ENCODE measurements around the gene ANKRD50.

Gene ANKRD50, protein sequence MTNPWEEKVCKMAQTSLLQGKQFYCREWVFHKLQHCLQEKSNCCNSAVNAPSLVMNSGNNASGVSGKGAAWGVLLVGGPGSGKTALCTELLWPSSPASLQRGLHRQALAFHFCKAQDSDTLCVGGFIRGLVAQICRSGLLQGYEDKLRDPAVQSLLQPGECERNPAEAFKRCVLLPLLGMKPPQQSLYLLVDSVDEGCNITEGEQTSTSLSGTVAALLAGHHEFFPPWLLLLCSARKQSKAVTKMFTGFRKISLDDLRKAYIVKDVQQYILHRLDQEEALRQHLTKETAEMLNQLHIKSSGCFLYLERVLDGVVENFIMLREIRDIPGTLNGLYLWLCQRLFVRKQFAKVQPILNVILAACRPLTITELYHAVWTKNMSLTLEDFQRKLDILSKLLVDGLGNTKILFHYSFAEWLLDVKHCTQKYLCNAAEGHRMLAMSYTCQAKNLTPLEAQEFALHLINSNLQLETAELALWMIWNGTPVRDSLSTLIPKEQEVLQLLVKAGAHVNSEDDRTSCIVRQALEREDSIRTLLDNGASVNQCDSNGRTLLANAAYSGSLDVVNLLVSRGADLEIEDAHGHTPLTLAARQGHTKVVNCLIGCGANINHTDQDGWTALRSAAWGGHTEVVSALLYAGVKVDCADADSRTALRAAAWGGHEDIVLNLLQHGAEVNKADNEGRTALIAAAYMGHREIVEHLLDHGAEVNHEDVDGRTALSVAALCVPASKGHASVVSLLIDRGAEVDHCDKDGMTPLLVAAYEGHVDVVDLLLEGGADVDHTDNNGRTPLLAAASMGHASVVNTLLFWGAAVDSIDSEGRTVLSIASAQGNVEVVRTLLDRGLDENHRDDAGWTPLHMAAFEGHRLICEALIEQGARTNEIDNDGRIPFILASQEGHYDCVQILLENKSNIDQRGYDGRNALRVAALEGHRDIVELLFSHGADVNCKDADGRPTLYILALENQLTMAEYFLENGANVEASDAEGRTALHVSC (N-terminal part only)

DNA sequence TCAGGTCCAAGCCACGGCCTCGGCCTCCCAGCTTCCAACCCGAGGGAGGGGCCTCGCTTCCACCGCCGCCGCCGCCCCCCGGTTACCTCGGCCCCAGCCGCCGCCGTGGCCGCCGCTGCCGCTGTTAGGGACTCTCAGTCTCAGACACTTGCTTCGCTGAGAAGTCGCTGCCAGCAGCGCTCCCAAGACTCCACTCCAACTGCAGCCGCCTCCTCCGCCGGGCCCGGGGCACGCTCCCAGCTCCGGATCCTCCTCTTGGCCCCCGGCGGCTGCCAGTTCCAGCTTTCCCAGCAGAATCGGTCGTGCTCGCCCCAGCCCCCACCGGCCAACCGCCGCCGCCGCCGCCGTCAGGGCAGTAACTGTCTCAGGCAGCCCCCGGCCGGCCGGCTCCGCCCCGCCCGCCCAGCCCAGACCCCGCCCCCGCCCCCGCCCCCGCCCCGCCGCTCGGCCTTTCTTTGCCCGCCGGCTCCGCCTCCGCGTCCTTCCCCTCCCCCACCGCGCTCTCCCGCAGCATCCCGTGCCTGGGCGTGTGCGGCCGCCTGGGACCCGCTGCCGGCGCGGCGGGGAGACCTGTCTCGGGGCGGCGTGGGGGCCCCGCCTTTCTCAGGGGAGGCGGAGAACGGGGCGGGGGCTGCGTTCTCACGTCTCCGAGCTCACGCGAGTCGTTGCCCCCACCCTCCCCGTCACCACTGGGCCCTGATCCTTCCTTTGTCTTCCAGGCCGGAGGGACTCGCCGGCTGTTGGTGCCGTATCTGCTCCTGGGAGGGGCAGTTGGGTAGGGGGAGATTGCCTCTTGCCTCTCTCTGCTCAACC is at the start of gene ANKRD50:
Gene ANKRD50, minus strand, starts transcription at position 361 of the 813 bp plus-strand sequence. CDS start 2,221 bp downstream, outside the sequence.
- peak; percentile 94 for DNase-seq (ENCODE audit: low spot score)

DNA sequence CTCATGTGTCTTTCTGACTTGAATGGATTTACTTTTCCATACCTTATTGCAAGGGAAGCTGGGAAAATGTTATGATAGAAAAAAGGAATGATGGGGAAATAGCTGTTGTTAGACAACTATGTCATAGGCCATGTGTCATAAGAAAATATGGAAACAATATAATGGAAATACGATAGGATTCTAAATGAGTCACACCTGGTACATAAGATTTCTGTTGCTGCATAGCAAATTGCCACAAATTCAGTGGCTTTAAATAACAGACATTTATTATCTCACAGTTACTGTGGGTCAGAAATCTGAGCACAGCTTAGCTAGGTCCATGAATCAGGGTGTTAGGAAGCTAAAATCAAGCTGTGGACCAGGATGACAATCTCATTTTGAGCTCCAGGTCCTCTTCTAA is 44.6 kb upstream of the ANKRD50 start:
- no peak for DNase-seq (ENCODE audit: low spot score)

DNA sequence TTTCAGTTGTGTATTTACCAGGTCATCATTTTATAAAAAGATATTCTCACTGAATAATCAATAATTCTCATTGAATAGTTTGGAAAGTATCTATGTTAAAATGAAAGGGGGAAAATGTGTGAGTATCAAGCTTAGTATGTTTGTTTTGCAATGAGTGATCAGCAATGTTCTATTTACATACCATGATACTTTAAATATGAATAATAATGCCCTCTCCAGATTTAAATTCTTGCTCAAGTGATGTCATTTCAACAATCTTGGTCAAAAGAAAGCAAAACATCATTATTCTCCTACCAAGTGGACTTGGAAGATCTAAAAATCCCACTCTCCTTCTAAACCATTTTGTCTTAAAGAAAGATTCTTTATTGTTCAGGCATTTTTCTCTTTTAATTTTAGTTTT is 42.1 kb upstream of the ANKRD50 start:
- DNase-seq (ENCODE audit: low spot score) = no peak

DNA sequence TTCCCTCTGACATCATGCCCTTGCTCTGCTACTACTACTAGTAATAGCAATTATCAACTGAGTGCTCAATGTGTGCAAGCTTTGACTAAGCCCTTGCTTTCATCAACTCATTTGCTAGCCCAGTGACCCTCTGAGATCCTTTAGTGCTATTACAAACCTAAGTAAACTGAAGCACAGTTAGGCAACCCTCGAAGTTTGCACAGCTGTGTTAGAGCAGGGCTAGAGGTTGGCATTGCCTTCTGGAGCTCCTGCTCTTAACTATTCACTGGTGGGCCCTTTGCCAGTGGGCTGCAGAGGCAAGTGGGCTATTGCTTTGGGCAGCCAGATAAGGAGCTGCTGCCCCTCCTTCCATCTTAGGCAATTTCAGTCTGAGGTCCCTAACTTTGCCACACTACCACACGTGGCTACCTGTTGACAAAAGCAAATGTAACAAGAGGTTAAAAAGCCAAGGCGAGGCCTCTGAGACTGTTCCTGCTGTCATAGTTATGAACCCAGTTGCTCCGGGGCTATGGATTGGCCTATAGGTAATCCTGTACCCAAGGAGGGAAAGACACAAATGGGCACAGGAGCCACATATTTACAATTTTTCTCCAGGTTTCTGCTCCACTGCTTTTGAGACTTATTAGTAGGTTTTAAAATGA is 41.5 kb upstream of the ANKRD50 start:
- DNase-seq (ENCODE audit: low spot score) = no peak

DNA sequence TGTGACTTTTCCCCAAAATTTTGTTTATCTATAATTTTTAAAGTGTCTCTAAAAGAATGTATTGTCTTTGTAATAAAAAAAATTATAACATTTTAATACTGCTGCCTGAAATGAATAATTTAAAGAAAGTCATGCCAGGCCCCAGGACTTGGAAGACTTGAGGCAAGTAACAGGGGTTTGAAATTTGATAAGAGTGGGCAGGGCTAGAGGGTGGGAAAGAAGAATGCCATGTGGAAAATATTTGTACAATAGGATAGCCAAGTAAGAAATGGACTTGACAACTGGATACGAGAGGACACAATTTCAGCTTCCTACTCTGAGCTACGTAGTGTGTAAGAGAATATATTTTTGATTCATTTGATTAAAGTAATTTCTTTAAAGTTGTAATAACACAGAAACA is 36.9 kb upstream of the ANKRD50 start:
- DNase-seq (ENCODE audit: low spot score) = no peak

DNA sequence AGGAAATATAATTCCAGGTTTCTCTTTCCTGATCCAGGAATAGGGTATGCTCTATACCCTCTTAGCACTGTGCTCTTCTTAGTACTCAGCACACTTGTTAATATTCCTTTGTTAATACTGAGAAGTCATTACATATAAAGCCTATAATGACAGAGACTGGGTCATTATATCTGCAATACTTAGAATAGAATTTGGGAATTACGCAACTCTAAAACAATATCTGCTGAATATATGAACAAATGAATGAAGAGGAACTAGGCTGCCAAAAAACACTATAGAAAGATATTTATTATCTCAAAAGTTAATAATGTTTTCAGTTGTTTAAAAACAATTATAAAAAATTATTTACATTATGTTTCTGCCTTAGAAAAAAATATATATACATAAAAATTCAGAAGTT is 36.4 kb upstream of the ANKRD50 start:
- DNase-seq (ENCODE audit: low spot score) = no peak

DNA sequence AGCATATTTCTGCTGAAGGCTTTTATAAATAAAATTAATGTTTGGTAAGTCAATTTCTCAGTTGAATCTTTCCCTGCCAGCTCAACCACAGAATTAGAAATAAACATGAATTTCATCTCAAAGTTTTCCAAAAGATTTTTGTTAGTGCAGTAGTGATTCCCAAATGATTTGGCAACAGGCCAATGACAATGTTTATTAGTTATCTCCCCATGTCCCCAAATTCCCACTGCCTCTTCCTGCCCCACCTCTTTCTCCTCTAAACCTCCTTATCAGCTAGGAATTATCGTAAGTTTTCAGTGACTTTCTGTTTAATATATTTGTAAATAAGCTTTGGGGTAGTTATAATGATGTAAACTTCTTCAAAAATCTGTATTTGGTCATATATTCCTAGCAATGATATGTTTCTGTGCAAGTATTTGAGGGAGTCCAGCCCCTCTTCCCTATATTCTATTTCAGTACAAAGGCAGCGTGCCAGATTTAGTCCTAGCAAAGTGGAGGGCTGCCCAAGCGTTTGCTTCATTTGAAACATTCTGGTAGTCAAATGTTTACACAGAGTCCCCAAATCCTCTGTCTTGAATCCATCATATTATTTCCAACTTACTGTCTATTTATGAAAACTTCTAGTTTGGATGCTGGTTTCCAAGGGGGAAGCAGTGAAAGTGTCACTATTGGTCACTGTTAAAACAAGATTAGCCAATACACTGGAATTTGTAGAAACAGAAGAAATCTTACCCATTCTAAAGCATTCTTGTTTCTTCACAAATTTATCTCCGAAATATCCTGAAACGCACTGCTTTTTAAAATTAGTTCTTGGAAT is 33.7 kb upstream of the ANKRD50 start:
- DNase-seq (ENCODE audit: low spot score) = no peak

DNA sequence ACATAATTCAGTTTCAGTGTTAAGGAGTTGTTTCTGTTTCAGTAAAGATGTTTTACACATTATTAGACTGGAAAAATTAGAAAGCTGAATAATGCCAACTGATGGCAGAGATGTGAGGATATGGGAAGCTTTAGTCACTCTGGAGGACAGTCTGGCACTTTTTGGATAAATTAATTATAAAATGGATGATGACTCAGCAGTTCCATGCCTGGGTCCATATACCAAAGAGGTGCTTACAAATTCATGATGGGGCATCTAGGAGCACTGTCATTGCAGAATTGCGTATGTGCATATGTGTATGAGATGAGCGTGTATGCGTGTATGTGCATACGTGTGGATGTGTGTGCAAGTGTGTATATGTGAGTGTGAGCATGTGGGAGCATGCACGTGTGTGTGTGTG is 31.2 kb upstream of the ANKRD50 start:
- DNase-seq (ENCODE audit: low spot score) = no peak

DNA sequence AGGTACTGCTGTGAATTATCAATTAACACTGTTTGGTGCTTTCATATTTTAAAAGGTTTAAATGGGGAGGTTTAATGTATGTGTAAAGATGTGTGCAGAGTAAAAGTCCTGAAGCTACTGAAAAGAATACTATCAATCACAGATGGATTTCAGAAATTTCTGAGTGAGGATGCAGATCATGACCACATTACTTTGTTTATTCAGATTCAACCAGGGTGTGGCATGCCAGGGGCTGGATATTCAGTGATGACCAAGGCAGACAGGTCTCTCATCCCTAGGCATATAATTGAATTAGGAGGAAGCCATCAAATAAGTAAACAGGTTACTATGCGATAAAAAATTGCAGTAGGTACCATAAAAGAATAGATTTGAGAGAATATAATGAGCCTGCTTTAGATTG is 28.0 kb upstream of the ANKRD50 start:
- no peak for DNase-seq (ENCODE audit: low spot score)

DNA sequence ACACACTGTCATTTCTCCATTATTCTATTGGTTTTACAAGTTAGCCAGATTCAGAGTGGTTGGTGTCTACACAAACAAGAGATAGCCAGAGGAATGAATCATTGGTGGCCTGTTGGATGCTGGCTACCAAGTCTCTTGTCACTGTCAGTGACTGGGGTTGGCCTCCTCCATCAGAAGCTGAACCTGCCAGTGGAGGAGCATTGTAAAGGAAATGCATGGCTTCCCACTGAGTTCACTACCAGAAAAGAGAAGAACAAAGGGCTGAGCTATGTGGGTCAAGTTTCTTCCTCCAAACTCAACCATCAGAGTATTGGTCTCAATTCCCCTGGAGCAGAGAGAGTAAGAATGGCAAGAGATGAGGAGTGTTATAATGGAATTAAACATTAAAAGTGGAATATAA is 26.5 kb upstream of the ANKRD50 start:
- no peak for DNase-seq (ENCODE audit: low spot score)

DNA sequence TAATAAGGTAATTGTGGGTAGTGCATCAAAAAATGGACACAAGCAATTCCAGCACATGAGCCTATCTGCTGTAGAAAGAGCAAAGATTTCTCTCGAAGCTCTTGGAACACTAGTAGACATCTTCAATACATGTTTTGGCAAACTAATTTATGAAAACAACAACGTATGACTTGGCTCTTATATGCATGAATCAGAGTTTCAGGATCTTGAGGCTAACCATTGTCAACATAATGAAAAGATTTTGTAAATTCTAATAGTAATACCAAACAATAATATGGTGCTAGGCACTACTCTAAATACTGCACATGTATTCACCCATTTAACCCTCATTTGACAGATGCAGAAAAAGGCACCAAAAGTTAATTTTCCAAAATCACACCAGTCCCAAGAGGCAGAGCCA is 25.1 kb upstream of the ANKRD50 start:
- no peak for DNase-seq (ENCODE audit: low spot score)

DNA sequence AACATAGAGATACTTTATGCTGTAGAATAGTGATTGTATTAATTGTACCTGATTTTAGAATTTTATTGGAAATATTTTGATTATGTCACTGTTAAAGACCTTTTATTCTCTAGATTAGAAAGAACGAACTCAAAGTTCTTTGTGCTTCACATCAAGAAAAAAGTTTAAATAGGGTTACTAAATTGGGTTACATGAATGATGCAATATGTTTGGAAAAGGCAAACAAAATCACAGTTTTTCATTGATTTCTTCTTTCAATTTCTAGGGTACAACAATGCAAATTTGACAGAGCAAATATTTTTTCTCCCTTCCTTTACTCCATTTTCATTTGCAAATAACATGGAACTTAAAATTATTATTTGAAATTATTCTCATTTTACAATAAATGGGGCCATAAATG is 24.0 kb upstream of the ANKRD50 start:
- DNase-seq (ENCODE audit: low spot score) = no peak

DNA sequence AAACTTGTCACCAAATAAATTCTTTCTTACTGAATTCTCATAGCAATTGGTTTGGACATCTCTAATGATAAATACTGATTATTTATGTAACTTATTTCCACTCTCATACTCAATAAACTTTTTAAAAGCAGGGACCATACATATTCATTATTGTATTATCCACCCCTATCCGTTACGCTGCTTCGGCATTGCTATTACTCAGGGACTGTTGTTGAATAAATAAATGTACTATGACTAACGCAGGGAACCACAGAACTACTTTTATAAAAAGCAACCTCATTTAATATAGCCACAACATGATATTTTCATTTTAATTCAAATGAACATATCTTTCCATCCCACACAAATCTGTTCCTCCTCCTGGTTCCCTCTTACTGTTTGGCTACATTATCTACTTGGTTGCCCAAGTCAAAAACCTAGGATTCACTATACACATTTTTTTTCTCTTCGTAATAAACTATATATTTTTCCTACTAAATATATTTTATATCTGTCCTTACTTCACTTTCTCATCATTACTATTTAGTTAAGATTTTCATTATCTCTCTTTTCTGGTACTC is 14.9 kb upstream of the ANKRD50 start:
- DNase-seq (ENCODE audit: low spot score) = no peak

DNA sequence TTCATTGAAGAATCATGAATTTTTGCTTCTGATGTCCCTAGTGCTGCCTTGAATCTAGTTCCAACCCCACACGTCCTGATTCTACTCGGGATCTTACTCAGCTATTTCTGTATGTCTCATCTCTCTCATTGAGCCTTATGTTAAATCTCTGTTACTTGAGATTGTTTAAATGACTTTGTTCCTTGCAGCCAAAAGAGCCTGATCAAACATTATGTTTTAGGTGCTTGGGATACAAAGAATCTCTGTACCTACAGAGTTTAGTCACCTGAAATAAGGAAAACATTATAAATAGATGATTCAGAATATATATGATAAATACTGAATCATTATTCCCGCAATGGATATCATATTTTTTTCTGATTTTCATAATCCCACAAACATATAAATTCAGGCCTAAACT is 13.7 kb upstream of the ANKRD50 start:
- DNase-seq (ENCODE audit: low spot score) = no peak

DNA sequence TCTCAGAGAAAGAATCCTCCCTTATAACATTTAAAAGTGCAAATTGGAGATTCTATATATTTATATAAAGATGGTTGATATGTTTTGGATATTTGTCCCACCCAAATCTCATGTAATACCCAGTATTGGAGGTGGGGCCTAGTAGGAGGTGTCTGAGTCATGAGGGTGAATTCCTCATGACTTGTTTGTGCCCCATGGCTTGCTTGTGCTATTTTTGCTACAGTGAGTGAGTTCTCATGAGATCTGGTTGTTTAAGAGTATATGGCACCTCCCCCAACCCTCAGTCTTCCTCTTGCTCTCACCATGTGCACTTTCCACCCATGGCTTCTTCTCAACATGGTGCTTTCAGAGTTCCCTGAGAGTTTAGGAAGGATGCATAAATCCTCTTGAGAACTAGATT is 9.5 kb upstream of the ANKRD50 start:
- DNase-seq (ENCODE audit: low spot score) = no peak

DNA sequence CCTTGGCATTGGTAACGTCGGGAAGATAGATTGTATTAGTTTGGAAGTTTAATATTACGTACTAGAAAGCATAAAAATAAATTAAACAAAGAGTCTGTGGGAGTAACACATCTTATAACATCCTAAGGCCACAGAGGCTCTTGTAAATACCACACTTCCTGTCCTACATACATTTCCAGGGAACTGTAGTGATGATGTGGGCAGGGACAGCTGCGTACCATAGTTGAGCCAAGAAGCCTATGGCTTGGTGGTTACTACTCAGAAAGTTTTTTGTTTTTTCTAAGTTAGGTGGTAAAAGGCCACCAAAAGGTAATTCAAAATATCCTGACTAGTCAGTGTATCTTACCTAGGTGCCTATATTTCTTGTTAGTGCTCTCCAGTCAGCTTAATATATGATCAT is 4.6 kb upstream of the ANKRD50 start:
- no peak for DNase-seq (ENCODE audit: low spot score)

DNA sequence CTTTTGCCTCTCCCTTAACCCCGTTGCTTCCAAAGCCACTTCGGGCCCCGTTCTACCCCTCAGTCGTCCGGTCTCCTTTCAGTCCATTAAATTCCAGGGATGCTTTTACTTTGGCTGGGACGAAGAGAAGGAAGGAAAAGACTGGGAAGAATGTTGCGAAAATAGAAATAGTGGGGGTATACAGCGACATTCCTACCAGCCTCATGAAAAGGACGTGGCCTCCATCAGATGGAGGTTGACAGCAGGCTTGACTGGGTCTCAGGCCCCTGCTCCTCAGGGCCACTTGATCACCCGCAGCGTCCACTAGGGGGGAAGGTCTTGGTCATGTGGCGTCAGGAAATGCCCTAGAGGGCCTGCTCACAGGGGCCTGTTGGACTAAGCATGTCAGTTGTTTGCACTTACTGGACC is 657 bp upstream of the ANKRD50 start:
- DNase-seq (ENCODE audit: low spot score) = peak; percentile 83

DNA sequence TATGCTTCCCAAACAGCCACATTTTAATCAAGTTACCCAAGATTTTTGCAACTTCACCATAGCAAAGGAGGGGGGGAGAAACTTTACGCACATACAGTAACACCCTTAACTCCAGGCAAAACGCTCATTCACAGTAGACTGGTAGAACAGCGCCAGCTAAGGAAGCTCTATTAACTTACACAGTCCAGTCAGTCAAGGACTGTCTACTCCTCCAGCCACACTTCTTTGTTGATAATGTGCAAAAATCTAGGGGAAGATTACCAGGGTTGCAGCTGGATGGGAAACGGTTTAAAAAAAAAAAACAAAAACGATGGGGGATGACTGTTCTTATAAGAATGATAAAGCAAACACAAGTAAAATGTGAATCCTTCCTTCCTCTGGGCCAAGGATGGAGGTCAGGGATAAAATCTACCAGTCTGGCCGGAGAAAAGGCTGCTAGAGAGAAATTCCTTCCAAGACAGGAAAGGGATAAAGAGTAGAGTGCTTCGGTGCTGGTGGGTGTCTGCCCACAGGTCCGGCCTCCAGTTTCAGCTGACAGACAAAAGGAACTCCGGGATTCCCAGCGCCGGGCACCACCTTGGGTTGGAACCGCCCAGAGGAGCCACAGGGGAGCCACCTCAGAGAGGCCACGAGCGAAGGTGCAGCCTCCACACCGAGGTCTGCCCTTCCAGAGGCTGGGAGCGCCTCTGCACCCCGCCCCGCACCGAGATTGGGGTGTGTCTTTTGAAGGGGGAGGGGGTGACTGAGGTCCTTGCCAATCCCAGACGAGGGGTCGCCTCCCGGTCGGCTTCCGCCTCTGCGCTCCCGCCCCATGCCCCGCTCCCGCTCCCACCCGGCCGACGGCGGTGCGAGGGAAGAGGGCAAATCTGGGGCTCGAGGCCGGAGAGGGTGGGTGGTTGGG is 811 bp downstream of the ANKRD50 start:
- peak; percentile 62 for DNase-seq (ENCODE audit: low spot score)

DNA sequence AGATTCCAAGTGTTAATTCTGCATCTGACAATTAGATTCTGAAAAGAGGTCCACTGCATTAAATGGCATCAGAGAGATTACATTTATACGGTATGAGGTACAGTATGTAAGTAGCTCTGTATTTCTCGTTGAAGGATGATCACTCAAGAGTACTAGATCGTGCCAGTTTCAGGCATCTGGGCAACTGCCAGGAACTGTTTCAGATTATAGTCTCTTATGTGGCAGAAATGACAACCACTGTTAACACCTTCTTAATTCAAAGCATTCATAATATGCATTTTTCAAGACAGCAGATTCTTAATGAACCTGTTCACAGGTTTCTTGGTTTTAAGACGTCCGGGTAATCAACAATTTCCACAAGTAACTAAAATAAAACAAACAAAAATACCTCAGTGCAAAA is 1.6 kb downstream of the ANKRD50 start:
- peak; percentile 9 for DNase-seq (ENCODE audit: low spot score)
